MM.1S (cell line): ENCODE results near the gene KIRREL3.

Experiments
- DNase-seq: peaks from one replicate; pipeline ENCODE4 v3.0.0-alpha.2; 2015
- H2AFZ ChIP-seq: fragments of 300-600 bp; sonication (generic); 2 replicates; pipeline ENCODE4 v1.6.0; 2016; ENCODE audit warnings: antibody characterized with exemption, low read length
- H3F3A ChIP-seq: fragments of 300-600 bp; sonication (generic); 2 replicates; pipeline ENCODE4 v1.6.1; 2016; ENCODE audit warnings: mild to moderate bottlenecking, antibody characterized with exemption, low read length, moderate library complexity, mixed read lengths; ENCODE audit not compliant: insufficient read depth
- H3K27ac ChIP-seq: fragments of 300-600 bp; sonication (generic); 2 replicates; pipeline ENCODE4 v1.5.1; 2016; ENCODE audit warnings: mild to moderate bottlenecking, low read length
- H3K27me3 ChIP-seq: fragments of 300-600 bp; sonication (generic); replicated peaks from 2 replicates; pipeline ENCODE4 v1.6.0; 2016; ENCODE audit warnings: low read length; ENCODE audit not compliant: insufficient read depth
- H3K36me3 ChIP-seq: fragments of 300-600 bp; sonication (generic); replicated peaks from 2 replicates; pipeline ENCODE4 v1.6.1; 2016; ENCODE audit warnings: mild to moderate bottlenecking, low read length, mixed read lengths; ENCODE audit not compliant: insufficient read depth
- H3K4me1 ChIP-seq: fragments of 300-600 bp; sonication (generic); 2 replicates; pipeline ENCODE4 v1.6.1; 2016; ENCODE audit warnings: low read length, mixed read lengths
- H3K4me2 ChIP-seq: fragments of 300-600 bp; sonication (generic); 2 replicates; pipeline ENCODE4 v1.6.0; 2016; ENCODE audit warnings: low read depth, low read length
- H3K4me3 ChIP-seq: fragments of 300-600 bp; sonication (generic); 2 replicates; pipeline ENCODE4 v1.5.1; 2016; ENCODE audit warnings: low read length, mixed read lengths
- H3K79me2 ChIP-seq: fragments of 300-600 bp; sonication (generic); 2 replicates; pipeline ENCODE4 v1.6.1; 2016; ENCODE audit warnings: mixed run types, low read length, mixed read lengths
- H3K9ac ChIP-seq: fragments of 300-600 bp; sonication (generic); 2 replicates; pipeline ENCODE4 v1.6.1; 2016; ENCODE audit warnings: low read length, mixed read lengths
- H3K9me2 ChIP-seq: fragments of 300-600 bp; sonication (generic); replicated peaks from 2 replicates; pipeline ENCODE4 v1.6.1; 2016; ENCODE audit warnings: mild to moderate bottlenecking, low read length, mixed read lengths; ENCODE audit not compliant: insufficient read depth
- H3K9me3 ChIP-seq: fragments of 300-600 bp; sonication (generic); replicated peaks from 2 replicates; pipeline ENCODE4 v1.6.1; 2016; ENCODE audit warnings: mild to moderate bottlenecking, low read length, mixed read lengths; ENCODE audit not compliant: insufficient read depth
- H4K20me1 ChIP-seq: fragments of 300-600 bp; sonication (generic); 2 replicates; pipeline ENCODE4 v1.6.1; 2016; ENCODE audit warnings: mild to moderate bottlenecking, low read length, moderate library complexity, mixed read lengths; ENCODE audit not compliant: insufficient read depth
- EZH2 ChIP-seq: fragments of 300-600 bp; sonication (generic); optimal IDR thresholded peaks from 2 replicates; pipeline ENCODE3; 2017; ENCODE audit warnings: low read depth, mild to moderate bottlenecking, antibody characterized with exemption, low read length, mixed read lengths
- EZH2phosphoT487 ChIP-seq: fragments of 300-600 bp; sonication (generic); IDR thresholded peaks from 2 replicates; pipeline ENCODE4 v1.6.1; 2018; ENCODE audit warnings: antibody characterized with exemption, low read length
- TF ChIP-seq, protein P1 (sequence below): fragments of 300-600 bp; sonication (generic); IDR thresholded peaks from 2 replicates; pipeline ENCODE4 v1.5.1; 2016; ENCODE audit warnings: antibody characterized with exemption, low read length, mixed read lengths

Gene KIRREL3

DNA sequence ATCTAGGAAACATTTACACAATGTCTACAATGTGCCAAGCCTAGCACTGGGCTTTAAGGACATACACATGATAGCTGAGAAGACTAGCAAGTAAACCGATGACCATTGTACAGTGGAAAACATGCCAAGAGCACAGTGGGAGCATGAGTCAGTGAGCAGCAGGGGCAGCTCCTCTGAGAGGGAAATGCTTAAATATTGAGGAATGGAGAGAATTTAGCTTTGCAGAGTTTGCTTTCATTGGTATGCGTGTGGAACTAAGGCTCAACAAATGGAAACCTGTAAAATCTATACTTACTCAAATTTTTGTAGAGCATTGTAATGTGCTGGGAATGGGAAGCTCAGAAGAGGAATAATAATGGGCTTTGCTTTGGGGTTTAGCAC, 362.8 kb downstream of the KIRREL3 start:
- Histone ChIP-seq H3K36me3 (no peaks in the 10 kb centered on the region), H3K79me2 (no peaks in the 10 kb centered on the region), H3K4me3 (no peak overlapping the region), H3K4me1 (no peaks in the 10 kb centered on the region), H4K20me1 (no peaks in the 10 kb centered on the region), H2AFZ (no peak overlapping the region), H3K9ac (no peak overlapping the region), H3K9me2 (no peaks in the 10 kb centered on the region), H3K9me3 (no peaks in the 10 kb centered on the region), H3K27ac (no peak overlapping the region), H3F3A (no peaks in the 10 kb centered on the region), H3K27me3 (no peaks in the 10 kb centered on the region), H3K4me2 (no peak overlapping the region)
- DNase-seq, result no peak
- TF ChIP-seq EZH2, result no peak

GRCh38 chr11:126636911-126637794, 363.4 kb downstream of the KIRREL3 start:
- no peaks in the 10 kb centered on the region for H3K9me2 ChIP-seq
- no peak overlapping the region for H3K4me2 ChIP-seq
- no peaks in the 10 kb centered on the region for H4K20me1 ChIP-seq
- H3F3A ChIP-seq, result no peaks in the 10 kb centered on the region
- no peaks in the 10 kb centered on the region for H3K79me2 ChIP-seq
- no peak overlapping the region for H3K9ac ChIP-seq
- no peaks in the 10 kb centered on the region for H3K9me3 ChIP-seq
- H2AFZ ChIP-seq, result no peak overlapping the region
- H3K27me3 ChIP-seq, result no peaks in the 10 kb centered on the region
- no peak for TF ChIP-seq EZH2phosphoT487
- TF ChIP-seq EZH2, result no peak
- TF ChIP-seq, protein P1, sequence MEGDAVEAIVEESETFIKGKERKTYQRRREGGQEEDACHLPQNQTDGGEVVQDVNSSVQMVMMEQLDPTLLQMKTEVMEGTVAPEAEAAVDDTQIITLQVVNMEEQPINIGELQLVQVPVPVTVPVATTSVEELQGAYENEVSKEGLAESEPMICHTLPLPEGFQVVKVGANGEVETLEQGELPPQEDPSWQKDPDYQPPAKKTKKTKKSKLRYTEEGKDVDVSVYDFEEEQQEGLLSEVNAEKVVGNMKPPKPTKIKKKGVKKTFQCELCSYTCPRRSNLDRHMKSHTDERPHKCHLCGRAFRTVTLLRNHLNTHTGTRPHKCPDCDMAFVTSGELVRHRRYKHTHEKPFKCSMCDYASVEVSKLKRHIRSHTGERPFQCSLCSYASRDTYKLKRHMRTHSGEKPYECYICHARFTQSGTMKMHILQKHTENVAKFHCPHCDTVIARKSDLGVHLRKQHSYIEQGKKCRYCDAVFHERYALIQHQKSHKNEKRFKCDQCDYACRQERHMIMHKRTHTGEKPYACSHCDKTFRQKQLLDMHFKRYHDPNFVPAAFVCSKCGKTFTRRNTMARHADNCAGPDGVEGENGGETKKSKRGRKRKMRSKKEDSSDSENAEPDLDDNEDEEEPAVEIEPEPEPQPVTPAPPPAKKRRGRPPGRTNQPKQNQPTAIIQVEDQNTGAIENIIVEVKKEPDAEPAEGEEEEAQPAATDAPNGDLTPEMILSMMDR, result no peak
- no peaks in the 10 kb centered on the region for H3K4me1 ChIP-seq
- no peaks in the 10 kb centered on the region for H3K36me3 ChIP-seq
- no peak for DNase-seq
- no peak overlapping the region for H3K4me3 ChIP-seq
- no peak overlapping the region for H3K27ac ChIP-seq

DNA sequence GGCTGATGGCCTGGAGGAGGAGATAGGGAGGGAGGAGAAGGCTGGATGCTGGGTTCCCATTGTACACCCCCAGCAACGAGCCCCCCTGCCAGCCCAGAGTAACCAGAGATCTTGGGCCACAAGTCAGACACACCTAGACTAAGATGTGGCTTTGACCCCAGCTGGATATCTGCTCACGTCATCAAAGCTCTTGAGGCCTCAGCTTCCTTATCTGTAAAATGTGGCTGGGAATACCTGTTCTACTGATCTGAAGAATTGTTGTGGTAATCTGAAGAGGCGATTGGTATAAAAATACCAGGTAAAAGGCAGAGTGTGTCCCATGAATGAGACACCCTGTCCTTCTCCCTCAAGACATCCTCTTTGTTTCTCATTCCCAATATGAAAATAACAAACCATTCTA, 365.1 kb downstream of the KIRREL3 start:
- Histone ChIP-seq H3K4me1 (no peaks in the 10 kb centered on the region), H3K36me3 (no peaks in the 10 kb centered on the region), H3K4me3 (no peak overlapping the region), H3K9me3 (no peaks in the 10 kb centered on the region), H2AFZ (no peak overlapping the region), H3K4me2 (no peak overlapping the region), H3K9me2 (no peaks in the 10 kb centered on the region), H3K27ac (no peak overlapping the region), H4K20me1 (no peaks in the 10 kb centered on the region), H3F3A (no peaks in the 10 kb centered on the region), H3K27me3 (no peaks in the 10 kb centered on the region), H3K79me2 (no peaks in the 10 kb centered on the region), H3K9ac (no peak overlapping the region)
- no peak for TF ChIP-seq EZH2
- DNase-seq, result no peak

DNA sequence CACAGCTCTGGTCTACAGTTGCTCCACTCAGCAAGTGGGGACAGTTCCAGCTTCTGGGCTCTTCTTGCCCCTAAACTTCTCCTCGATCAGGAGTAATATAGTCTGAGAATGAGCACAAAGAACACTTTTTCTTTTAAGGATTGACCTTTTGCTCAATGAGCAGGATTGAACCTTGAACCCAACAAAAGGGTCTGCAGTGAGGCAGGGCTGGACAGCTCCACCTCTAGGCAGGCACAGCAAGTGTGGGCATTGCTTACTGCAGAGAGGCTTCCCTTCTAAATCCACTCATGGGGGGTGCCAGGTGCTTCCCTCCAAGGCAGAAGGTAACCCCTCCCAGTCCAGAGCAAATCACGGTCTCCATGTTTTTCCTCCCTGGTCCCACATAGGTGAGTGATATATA, 365.6 kb downstream of the KIRREL3 start:
- Histone ChIP-seq H3K36me3 (no peaks in the 10 kb centered on the region), H3K4me2 (no peak overlapping the region), H4K20me1 (no peaks in the 10 kb centered on the region), H2AFZ (no peak overlapping the region), H3K27ac (no peak overlapping the region), H3K9ac (no peak overlapping the region), H3K9me2 (no peaks in the 10 kb centered on the region), H3F3A (no peaks in the 10 kb centered on the region), H3K4me1 (no peaks in the 10 kb centered on the region), H3K4me3 (no peak overlapping the region), H3K27me3 (no peaks in the 10 kb centered on the region), H3K79me2 (no peaks in the 10 kb centered on the region), H3K9me3 (no peaks in the 10 kb centered on the region)
- no peak for DNase-seq
- TF ChIP-seq EZH2, result no peak
- TF ChIP-seq, protein P1, result no peak
- TF ChIP-seq EZH2phosphoT487, result no peak
